ENCODE results near the gene GSK3B. TPM values are rescaled to one million over a fixed set of nuclear protein-coding genes. Genes with fewer than 3 reads are reported as not detected.
"Not testable (repeated sequence)": the region's sequence is repeated elsewhere in the genome, so short reads cannot be mapped to it uniquely, and the experiment has no call there.

Gene GSK3B
- total and polyA plus RNA-seq, 12 donors: 7.5 to 57.1 (median 46.1) TPM

DNA sequence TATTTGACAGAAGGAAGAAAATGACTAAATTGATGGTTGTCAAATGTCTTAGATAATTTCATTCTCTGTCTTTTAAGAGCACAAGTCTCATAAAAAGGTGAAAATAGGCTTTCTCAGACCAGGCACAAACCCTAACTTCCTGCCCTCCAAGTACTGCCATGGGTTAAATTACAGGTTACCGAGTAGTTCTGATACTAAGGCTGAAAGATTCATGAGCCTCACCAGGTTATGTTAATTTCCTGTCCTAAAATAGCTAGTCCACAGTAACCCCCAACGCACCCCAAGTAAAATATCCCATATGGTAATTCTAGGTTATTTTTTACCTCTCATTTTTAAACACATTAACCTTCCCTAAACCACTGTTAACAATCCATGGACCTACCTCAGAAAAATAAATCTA is 42.0 kb downstream of the GSK3B start:
- TF ChIP-seq, protein P1, sequence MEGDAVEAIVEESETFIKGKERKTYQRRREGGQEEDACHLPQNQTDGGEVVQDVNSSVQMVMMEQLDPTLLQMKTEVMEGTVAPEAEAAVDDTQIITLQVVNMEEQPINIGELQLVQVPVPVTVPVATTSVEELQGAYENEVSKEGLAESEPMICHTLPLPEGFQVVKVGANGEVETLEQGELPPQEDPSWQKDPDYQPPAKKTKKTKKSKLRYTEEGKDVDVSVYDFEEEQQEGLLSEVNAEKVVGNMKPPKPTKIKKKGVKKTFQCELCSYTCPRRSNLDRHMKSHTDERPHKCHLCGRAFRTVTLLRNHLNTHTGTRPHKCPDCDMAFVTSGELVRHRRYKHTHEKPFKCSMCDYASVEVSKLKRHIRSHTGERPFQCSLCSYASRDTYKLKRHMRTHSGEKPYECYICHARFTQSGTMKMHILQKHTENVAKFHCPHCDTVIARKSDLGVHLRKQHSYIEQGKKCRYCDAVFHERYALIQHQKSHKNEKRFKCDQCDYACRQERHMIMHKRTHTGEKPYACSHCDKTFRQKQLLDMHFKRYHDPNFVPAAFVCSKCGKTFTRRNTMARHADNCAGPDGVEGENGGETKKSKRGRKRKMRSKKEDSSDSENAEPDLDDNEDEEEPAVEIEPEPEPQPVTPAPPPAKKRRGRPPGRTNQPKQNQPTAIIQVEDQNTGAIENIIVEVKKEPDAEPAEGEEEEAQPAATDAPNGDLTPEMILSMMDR (IDR thresholded peaks at IDR 0.05): no peak
- peaks cover 0 to 2% (median 0%) of the 10 kb centered on the region in 11 donors for H3K9me3 ChIP-seq
- H3K27ac ChIP-seq: peak overlapping the region in 1 of 10 donors; percentile 22
- WGBS, 2 donors: 23 to 24% methylated on average over 2 of the region's 2 CpGs
- peaks cover 15 to 71% (median 52%) of the 10 kb centered on the region in 9 donors for H3K4me1 ChIP-seq
- intact Hi-C loops (cut with DNase I): no loop called here
- no peak for ATAC-seq
- DNase-seq: no peak
- H3K36me3 ChIP-seq: no peaks in the 10 kb centered on the region
- H3K27me3 ChIP-seq: no peaks in the 10 kb centered on the region
- H3K4me3 ChIP-seq: no peak overlapping the region

DNA sequence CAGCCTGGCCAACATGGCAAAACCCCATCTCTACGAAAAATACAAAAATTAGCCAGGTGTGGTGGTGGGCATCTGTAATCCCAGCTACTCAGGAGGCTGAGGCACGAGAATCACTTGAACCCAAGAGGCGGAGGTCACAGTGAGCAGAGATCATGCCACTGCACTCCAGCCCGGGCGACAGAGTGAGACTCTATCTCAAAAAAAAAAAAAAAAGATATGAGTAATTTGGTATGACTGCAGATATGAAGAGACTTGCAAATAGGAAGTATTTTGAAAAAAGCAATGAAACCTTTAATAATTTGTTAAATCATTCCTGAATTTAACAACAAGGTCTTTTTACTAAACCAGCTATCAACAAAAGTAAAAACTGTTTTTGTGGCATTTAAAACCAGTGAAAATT is 42.7 kb downstream of the GSK3B start:
- H3K36me3 ChIP-seq; DNase-seq; intact Hi-C loops (cut with DNase I); H3K27me3 ChIP-seq; H3K4me3 ChIP-seq; ATAC-seq; H3K9me3 ChIP-seq: not testable (repeated sequence)
- Histone ChIP-seq H3K4me1 (peaks cover 15 to 72% (median 52%) of the 10 kb centered on the region in 9 donors), H3K27ac (peak overlapping the region in 1 of 10 donors; percentile 22)
- WGBS, 2 donors: 59 to 71% methylated on average over 5 of the region's 5 CpGs

DNA sequence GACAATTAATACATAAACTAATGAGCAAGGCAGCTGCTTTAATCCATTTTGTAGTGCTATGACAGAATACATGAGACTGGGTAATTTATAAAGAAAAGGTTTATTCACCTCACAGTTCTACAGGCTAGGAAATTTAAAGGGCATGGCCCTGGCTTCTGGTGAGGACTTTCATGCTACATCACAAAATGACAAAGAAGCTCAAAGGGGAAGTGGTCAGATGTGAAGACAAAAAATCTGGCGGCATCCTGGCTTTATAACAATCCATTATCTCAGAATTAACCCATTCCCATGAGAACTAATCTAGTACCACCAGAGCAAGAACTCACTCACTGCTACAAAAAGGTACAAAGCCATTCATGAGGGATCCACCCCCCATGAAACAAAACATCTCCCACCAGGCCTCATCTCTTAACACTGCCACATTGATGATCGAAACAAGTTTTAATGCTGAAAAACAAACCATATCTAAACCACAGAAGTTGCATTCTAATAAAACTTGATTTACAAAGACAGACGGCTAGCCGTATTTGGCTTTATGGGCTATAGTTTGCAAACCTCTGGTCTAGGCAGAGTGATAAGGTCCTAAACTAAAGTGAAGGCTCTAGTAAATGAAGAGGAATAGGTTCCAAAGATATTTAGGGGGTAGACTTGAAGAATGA is 44.2 kb downstream of the GSK3B start:
- intact Hi-C loops (cut with DNase I): no loop called here
- ATAC-seq (no peak), DNase-seq (no peak)
- H3K36me3 ChIP-seq: no peaks in the 10 kb centered on the region
- H3K27ac ChIP-seq: no peak overlapping the region
- peaks cover 0 to 24% (median 9%) of the 10 kb centered on the region in 11 donors for H3K9me3 ChIP-seq
- no peaks in the 10 kb centered on the region for H3K27me3 ChIP-seq
- peaks cover 15 to 72% (median 52%) of the 10 kb centered on the region in 9 donors for H3K4me1 ChIP-seq
- WGBS, 2 donors: 88 to 90% methylated on average over 4 of the region's 4 CpGs
- H3K4me3 ChIP-seq: no peak overlapping the region
- TF ChIP-seq, protein P1 (IDR thresholded peaks at IDR 0.05): no peak

DNA sequence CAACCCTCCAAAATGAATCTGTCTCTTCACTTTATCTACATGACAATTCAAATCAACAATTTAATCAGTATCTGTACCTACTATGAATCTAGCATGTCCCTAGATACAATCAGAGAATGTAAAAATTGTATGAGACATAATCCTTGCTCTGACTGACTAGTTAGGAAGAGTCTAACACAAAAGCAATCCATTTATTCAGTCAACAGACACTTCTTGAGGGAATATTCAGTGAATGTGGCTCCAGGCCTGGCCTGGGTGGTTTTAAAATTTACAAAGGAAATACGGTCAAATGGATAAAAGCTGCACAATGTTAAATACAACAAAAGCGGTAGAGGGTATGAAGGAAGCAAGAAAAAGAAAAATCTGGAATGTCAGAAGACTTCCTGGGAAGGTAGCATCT is 45.2 kb downstream of the GSK3B start:
- peaks cover 15 to 63% (median 50%) of the 10 kb centered on the region in 9 donors for H3K4me1 ChIP-seq
- TF ChIP-seq, protein P1 (IDR thresholded peaks at IDR 0.05): no peak
- 29 to 70% methylated on average over 2 of the region's 2 CpGs for WGBS, 2 donors
- ATAC-seq (no peak), DNase-seq (no peak)
- intact Hi-C loops (cut with DNase I): no loop called here
- H3K9me3 ChIP-seq: peaks cover 0 to 33% (median 15%) of the 10 kb centered on the region in 11 donors
- H3K4me3 ChIP-seq: no peak overlapping the region
- H3K36me3 ChIP-seq: no peaks in the 10 kb centered on the region
- no peaks in the 10 kb centered on the region for H3K27me3 ChIP-seq
- no peak overlapping the region for H3K27ac ChIP-seq

DNA sequence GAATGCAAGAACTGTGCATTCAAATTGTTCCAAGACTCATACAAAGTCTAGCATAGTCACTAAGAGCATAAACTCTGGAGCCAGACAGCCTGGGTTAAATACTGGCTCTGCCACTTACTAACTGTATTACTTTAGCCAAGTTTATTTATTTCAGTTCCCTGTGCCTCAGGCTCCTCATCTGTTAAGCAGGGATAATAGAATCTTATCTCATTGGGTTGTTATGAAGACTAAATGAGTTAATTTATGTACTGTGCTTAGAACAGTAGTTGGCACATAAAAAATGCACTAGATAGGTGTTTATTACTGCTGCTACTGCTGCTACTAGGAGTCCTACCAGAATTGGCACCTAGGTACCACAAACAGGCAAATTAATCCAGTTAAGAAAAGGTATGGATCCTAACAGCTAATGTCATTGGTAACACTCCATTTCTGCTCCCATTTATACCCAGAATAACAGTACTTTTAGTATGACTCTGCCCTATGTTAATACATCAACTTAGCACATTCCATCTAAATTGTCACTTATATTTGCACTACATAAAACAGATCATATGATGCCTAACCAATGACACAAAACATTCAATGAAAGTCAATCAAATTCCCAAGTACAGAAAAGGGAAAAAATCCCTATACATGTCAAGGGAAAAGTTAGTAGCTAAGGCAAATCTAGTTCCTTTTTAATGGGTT is 45.7 kb downstream of the GSK3B start:
- ATAC-seq: peak in 1 of 8 donors; percentile 47
- TF ChIP-seq, protein P1 (IDR thresholded peaks at IDR 0.05): no peak
- intact Hi-C loops (cut with DNase I): no loop called here
- peaks cover 15 to 60% (median 46%) of the 10 kb centered on the region in 9 donors for H3K4me1 ChIP-seq
- no peak overlapping the region for H3K27ac ChIP-seq
- no peak overlapping the region for H3K4me3 ChIP-seq
- no peak for DNase-seq
- peaks cover 0 to 39% (median 15%) of the 10 kb centered on the region in 11 donors for H3K9me3 ChIP-seq
- no peaks in the 10 kb centered on the region for H3K36me3 ChIP-seq
- H3K27me3 ChIP-seq: no peaks in the 10 kb centered on the region

Data from heart right ventricle (tissue), 16 donors.